GM19099 (cell line): ENCODE results near the gene CCM2.

ENCODE experiments used
- POLR2A ChIP-seq: IDR thresholded peaks from 3 replicates; pipeline ENCODE4 v1.6.1; 2011; ENCODE audit warnings: low read depth; ENCODE audit not compliant: insufficient read length; ENCODE audit errors: extremely low read depth

CCM2 gene

GRCh38 chr7:45099891-45100760 lies 100.1 kb downstream of the CCM2 start:
- no peak for TF ChIP-seq POLR2A

- no peak for TF ChIP-seq POLR2A
Observed at GRCh38 chr7:45100761-45101480, 100.9 kb downstream of the CCM2 start.

GRCh38 chr7:45101748-45102147 lies 101.7 kb downstream of the CCM2 start:
- TF ChIP-seq POLR2A = no peak

GRCh38 chr7:45102785-45103712 lies 103.0 kb downstream of the CCM2 start:
- TF ChIP-seq POLR2A = no peak

- no peak for TF ChIP-seq POLR2A
Observed at GRCh38 chr7:45103958-45104843, 104.2 kb downstream of the CCM2 start.

- no peak for TF ChIP-seq POLR2A
Observed at GRCh38 chr7:45104844-45105587, 105.0 kb downstream of the CCM2 start.

GRCh38 chr7:45105588-45106188 lies 105.7 kb downstream of the CCM2 start:
- no peak for TF ChIP-seq POLR2A

GRCh38 chr7:45106820-45107219 lies 106.8 kb downstream of the CCM2 start:
- no peak for TF ChIP-seq POLR2A

- no peak for TF ChIP-seq POLR2A
Observed at GRCh38 chr7:45107356-45107755, 107.4 kb downstream of the CCM2 start.

- no peak for TF ChIP-seq POLR2A
Observed at GRCh38 chr7:45108863-45109262, 108.9 kb downstream of the CCM2 start.

GRCh38 chr7:45111298-45112223 lies 111.6 kb downstream of the CCM2 start, which contains the start of gene TBRG4:
Gene TBRG4 (minus strand): TSS chr7:45111697. CDS start chr7:45109237, 2,460 bp downstream.
- TF ChIP-seq POLR2A = peak; percentile 93

GRCh38 chr7:45112648-45113047 lies 112.6 kb downstream of the CCM2 start:
- no peak for TF ChIP-seq POLR2A

GRCh38 chr7:45114926-45115325 lies 114.9 kb downstream of the CCM2 start:
- no peak for TF ChIP-seq POLR2A
